Stimulated activated CD4-positive, alpha-beta T cell treated with anti-CD3 and anti-CD28 coated beads, TNF-alpha, amount 100 ng/mL, for 24 hours (primary cell): ENCODE measurements around the gene SYDE1.

Experiments
- DNase-seq, 3 experiments: peaks; one replicate each; pipeline ENCODE4 v3.0.0-alpha.2; 2020; ENCODE audit warnings: low read depth in 3 of 3

Gene SYDE1

DNA sequence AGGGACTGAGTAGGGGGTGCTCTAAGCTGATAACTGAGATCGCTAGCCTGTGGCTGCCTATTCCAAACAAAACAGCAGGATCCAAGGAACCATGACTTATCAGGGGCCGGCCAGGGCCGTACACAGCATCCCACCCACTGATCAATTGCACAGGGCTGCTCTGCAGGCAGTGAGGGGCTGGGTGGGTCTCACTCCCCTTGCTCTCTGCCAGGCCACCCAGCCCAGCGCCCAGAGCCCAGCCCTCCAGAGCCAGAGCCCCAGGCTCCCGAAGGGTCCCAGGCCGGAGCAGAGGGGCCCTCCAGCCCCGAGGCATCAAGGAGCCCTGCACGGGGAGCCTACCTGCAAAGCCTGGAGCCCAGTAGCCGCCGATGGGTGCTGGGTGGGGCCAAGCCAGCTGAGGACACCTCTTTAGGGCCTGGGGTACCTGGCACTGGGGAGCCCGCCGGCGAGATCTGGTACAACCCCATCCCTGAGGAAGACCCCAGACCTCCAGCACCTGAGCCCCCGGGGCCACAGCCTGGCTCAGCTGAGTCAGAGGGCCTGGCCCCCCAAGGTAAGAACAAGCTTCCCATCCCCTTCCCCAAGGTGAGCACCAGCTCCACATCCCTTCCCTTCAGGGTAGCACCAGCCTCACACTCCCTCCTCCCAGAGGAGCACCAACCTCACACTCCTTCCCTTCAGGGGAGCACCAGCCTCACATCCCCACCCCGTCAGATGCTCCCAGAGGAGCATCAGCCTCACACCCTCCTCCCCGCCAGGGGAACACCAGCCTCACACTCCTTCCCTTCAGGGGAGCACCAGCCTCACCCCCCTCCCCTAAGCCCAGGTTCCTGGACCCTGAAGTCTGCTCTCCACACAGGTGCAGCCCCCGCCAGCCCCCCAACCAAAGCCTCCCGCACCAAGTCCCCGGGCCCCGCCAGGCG is 1.9 kb downstream of the SYDE1 start:
- no peak for DNase-seq

DNA sequence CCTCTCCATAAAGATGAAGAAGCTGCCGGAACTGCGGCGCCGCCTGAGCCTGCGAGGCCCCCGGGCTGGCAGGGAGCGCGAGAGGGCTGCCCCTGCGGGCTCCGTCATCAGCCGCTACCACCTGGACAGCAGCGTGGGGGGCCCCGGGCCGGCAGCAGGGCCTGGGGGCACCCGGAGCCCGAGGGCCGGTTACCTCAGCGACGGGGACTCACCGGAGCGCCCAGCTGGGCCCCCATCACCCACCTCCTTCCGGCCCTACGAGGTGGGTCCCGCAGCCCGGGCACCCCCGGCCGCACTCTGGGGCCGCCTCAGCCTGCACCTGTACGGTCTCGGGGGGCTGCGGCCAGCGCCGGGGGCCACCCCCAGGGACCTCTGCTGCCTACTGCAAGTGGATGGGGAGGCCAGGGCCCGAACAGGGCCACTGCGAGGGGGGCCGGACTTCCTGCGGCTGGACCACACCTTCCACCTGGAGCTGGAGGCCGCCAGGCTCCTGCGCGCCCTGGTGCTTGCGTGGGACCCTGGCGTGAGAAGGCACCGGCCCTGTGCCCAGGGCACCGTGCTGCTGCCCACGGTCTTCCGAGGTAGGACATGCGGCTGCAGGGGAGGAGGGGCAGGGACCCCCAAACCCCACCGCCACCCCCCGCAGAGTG is 2.7 kb downstream of the SYDE1 start:
- DNase-seq: no peak

DNA sequence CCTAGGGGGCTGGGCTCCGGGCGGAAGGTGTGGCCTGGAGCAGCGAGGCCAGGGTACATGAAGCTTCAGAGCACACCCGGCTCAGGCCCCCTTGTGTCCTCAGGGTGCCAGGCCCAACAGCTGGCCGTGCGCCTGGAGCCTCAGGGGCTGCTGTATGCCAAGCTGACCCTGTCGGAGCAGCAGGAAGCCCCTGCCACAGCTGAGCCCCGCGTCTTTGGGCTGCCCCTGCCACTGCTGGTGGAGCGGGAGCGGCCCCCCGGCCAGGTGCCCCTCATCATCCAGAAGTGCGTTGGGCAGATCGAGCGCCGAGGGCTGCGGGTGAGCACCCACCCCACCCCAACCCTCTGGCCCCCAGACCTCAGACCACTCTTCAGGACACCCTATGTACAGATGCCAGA is 3.2 kb downstream of the SYDE1 start:
- DNase-seq: no peak

DNA sequence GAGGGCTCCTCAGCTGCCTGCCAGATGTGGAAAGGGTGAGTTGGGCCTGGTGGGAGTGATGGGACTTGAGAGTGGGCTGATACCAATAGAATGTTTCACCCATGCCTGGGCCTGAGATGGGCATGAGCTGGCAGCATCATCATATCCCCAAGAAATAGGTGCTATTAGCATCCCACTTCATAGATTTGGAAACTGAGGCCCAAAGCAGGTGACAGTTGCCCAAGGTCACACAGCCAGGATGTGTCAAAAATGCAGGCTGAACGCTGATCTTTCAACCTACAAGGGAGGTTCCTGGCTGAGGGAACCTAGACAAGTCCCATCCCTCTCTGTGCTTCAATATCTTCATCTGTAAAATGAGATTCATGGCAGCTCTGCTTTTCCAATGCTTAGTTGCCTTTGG is 4.6 kb downstream of the SYDE1 start:
- DNase-seq: no peak

DNA sequence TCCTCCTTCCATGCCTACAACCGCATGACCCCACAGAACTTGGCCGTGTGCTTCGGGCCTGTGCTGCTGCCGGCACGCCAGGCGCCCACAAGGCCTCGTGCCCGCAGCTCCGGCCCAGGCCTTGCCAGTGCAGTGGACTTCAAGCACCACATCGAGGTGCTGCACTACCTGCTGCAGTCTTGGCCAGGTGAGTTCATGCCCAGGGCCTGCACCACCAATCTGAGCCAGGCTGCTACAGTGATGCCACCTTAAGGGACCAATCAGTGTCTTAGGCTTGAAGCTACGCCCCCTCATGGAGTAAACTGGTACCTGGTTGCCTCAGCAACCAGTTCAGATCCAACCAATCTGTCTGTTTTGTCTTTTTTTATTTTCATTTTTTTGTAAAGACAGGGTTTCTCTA is 5.2 kb downstream of the SYDE1 start:
- DNase-seq: no peak

DNA sequence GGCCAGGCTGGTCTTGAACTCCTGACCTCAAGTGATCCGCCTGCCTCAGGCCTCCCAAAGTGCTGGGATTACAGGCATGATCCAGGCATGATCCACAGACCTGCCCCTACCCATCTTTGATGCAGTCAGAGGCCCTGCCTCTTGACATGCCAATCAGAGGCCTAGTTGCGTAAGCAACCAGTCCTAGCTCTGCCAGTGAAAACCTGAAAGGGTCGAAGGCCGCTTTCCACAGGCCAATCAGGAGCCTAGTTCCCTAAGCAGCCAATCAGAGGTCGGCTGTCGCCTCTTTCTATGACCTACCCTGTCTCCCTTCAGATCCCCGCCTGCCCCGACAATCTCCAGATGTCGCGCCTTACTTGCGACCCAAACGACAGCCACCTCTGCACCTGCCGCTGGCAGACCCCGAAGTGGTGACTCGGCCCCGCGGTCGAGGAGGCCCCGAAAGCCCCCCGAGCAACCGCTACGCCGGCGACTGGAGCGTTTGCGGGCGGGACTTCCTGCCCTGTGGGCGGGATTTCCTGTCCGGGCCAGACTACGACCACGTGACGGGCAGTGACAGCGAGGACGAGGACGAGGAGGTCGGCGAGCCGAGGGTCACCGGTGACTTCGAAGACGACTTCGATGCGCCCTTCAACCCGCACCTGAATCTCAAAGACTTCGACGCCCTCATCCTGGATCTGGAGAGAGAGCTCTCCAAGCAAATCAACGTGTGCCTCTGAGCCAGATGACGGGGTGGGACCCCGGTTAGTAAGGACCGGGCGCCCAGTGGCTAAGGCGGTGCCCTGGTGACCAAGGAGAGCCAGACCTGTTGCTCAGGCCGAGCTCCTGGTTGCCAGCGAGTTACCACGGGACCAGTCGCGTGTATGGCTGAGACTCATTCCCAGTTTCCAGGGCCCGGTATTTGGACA is 6.3 kb downstream of the SYDE1 start:
- no peak for DNase-seq

DNA sequence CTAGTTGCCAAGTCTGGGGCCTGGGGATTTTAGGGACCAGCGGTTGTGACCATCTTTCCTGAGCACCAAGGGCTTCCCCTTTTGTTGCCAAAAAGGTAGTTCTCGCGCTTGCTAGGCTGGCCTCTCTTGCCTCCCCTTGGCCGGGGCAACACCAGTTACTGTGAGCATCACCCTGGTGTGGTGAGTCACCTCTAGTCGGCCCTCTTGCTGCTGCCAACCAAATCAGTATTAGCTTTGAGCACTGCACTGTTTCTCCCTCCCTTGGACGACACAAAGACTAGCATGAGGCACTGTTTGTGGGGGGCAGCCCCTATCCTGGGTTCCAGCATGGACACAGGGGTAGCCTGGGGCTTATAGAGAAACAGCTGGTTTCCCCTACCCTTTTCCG is 6.9 kb downstream of the SYDE1 start:
- DNase-seq: no peak

DNA sequence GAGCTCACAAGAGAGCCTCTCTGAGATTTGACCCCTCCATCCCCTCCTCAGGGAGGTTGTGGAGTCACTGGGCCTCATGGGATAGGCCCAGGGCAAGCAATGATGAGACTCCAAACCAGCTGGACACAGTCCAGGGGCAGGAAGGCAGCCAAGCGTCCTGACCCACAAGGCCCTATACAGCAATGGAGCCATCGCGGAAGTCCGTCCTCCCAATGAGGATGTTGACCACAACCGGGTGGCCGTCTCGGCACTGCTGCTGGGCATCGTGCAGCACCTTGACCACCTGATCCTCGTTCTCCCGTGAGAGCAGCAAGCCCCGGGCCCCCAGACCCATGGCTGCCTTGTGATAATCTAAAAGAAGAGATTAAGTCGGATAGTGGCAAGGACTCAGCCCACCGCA is 7.9 kb downstream of the SYDE1 start:
- DNase-seq: no peak

DNA sequence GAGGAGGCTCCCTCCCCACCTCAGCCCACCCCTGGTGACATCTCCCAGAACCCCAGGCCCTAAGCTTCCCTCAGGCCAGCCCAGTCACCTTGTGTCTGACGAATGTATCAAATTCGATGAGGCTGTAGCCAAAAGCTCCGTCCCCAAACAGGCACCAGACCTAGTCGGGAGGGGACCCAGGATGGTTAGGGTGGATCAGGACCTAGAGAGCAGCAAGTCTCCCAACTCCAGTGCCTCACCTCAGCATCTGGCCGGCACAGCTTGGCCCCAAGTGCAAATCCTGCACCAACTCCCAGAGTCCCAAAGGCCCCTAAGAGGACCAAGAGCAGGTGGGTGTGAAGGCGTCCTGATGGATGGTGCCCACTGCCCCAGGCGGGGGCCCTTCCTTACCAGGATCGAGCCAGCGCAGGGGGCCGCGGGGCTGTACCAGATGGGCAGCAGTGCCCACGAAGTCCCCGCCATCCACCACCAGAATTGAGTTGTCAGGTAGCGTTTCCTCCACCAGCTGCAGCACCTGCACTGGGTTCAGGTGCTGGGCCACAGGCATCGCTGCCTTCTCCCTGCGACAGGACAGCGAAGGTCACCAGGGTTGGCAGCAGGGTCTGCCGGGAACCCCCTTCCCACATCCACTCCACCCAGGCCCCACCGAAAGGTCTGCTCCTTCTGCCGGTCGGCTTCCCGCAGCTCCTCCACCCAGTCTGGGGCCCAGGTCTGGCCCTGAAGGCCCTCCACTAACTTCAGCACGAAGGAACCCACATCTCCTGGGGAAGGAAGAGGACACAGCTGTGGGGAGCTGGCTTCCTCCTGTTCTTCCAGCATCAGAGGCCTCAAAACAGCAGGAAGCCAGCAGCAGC is 8.8 kb downstream of the SYDE1 start:
- no peak for DNase-seq

DNA sequence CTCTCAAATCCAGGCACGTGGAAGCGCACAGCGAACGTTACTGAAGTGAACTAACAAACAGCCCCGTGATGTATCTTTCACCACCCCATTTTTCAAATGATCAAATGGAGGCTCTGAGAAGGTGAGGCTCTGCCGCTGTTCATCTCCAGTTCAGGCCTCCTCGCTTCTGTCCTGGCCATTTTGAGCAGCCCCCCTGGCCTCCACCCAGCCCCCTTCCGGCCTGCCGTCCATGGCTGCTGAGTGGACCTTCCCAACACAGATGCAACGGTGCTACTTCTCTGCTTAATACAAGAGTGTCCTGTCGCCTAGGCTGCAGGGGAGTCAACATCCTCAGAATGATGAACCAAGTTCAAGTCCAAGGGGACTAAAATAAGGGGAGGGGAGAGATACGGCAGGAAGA is 9.7 kb downstream of the SYDE1 start:
- DNase-seq: no peak

DNA sequence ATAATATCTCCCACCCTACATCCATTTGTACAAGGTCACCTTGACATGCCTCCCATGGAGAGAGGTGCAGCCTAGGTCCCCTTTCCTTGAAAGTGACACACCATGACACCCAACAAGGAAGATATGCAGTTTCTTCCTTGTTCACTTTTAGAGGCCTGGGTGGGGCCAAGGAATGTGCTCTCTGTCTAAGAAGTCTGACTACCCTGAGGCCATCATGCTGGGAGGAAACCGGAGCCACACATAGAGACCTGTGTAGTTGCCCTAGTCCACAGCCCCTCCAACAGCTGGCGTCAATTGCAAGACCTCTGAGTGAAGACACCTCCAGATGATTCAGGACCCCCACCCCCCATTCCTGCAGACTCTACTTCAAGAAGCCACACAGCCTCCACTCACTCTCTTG is 11.0 kb downstream of the SYDE1 start:
- DNase-seq: no peak

DNA sequence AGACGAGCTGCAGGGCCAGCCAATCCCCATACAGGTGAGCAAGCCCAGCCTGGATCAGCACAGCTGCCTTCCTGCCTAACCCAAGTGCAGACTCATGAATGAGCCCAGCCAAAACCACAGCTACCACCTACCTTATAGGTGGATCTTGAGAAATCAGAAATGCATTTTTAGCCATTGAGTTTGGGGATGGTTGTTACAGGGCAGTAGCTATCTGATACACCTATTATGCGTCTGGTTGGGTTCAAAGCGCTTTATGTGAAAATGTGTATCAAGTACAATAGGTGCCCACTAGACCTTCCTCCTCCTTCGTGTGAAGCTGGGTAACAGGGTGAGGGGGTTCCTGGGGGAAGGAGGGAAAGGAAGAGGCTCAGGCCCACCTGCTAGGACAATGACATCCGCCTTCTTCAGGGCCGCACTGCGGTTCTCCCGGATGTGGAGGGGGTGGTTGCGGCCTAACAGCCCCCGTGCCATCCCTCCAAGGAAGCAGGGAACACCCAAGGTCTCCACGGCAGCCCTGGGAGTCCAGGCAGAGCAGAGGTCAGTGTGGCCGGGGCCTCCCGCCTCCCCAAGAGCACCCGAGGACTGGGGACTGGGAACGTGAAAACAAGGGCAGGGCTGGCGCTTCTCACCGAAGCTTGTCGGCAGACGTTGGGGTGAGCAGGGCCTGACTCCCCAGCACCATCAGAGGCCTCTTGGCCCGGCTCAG is 11.7 kb downstream of the SYDE1 start:
- no peak for DNase-seq

DNA sequence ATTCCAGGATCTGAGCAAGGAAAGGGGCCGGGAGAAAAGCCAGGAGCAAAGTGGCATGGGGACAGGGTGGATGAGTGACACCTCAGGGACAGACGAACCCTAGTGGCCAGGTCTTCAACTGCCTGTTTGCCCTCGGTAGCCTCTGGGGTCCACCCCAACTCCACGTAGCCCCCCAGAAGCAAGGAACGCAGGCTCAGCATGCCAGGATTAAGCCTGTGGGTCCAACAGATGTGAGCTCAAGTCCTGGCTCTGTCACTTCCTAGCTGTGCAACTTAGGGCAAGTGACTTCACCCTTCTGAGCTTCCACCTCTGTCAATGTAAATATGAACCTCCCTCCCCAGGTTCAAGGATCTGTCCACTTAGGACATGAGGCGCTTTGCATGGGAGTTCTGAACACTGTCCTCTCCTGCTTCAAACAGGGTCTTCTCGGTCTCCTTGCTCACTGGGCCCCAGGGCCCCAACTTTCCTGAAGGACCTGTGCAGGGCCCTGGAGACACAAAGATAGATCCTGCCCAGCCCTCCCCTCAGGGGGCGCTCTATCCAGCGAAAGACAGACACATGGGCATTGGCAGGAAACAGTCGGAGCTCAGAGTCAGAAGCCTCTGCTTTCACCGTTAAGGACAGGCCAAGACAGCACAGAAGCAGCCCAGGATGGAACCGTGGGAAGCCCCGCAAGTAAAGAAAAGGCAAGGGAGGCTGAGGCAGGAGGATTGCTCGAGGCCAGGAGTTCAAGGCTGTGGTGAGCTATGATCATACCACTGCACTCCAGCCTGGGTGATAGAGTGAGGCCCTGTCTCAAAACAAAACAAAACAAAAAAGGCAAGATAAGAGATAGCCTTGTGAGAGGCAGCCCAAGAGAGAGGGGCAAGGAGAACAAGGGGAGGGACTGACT is 13.2 kb downstream of the SYDE1 start:
- no peak for DNase-seq

DNA sequence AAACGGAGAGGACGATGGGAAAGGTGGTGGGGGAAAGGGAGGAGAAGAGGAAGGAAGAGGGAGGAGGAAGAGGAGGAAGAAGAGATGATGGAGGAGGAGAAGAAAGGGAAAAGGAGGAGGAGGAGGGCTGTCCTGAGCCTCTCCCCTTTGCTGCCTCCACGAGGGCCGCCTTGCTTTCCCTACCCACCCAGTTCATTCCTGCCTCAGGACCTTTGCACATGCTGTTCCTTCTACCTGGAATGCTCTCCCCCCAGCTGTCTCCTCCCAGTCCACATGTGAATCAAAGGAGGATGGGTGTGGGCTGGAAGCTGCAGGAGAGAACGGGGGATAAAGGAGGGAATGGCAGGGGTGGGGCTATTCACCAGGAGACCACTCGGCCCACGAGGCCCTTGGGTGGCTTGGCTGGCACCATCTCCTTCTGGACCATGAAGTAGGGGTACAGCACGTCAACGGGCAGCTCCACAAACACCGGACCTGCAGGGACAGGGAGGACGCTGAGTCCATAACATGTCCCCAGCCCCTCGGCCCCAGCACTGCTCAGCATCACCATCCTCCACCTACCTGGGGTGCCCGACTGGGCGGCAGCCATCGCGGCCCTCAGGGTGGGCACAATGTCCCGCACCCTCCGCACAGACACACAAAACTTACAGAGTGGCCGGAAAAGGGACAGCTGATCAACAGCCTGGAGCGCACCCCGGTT is 15.3 kb downstream of the SYDE1 start:
- DNase-seq: no peak

DNA sequence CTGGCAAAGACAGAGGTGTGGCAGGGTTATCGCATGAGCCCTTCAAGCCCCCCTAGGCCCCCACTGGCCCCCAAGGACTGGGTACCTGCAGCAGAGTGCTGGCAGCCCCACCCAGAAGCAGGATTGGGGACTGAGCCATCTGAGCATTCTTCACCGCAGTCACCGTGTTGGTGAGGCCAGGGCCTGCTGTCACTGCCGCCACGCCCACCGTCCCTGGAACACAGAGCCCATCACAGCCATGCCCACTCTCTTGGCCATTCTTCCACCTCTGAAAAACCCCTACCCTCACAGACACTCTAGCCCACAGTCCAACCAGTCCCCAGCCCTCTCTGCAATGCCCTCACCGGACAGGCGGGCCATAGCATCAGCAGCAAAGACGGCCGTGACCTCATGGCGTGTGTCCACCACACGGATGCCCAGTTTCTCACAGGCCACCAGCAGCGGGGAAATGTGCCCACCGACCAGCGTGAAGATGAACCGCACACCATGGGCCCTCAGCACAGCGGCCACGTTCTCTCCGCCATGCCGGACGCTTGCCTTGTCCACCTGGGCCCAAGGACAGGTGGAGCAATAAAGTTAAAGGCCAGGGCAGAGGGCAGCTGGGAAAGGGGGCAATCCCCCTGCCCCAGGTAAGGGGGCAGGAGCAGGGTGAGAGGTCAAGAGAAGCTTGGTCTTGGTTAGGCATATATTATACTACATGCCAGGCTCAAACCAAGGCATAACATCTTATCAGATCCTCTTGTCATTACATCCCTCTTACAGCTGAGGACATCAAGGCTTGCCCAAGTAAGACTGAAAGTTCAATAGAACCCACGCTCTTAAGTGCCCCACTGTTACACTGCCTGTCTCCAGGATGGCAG is 16.1 kb downstream of the SYDE1 start:
- no peak for DNase-seq

DNA sequence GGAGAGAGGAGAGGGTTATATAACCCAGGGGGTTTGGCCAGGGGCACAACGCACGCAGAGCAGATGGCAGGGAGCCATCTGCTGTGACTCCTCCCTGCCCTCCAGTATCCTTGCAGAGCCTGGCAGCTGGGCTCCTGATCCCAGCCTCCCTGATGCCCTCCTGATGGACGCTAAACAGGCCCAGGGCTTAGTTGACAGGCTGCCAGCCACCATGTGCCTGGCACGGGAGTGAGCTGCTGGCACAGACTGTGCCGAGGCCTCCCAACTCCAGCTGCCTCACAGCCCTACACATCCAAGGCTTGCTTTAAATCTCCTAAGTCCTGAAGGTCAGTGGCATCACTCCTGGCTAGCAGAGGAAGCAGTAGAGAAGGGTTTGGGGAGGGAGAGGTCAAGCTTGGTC is 16.7 kb downstream of the SYDE1 start:
- DNase-seq: no peak

DNA sequence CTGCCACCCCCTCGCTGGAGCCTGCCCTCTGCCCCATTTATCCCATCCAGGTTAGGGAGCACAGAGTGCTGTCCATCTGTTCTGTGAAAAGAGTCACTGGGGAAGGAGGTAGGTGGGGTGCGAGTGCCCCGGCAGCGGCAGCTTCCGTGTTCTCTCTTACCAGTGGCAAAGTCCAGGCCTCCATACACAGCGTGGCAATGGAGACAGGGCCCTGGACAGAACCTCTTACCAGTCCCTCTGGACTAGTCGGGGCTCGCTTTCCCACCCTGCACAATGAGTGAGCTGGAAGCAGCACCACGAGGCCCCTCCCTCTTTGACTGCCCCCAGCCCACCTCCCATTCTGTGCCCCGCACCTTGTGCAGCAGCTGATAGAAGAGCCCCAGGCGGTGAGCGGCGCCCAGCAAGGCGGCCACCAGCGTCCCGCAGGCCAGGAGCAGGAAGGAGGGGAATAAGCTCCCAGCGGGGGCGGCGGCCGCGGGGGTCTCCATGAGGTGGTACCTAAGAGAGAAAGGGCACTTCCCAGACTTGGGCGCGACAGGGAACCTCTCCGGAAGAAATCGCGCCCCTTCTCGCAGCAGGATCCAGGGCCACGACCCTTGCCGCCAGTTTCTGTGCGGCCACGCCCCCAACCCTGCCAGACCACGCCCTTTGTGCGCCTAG is 17.5 kb downstream of the SYDE1 start:
- DNase-seq: no peak
